Parathyroid adenoma (tissue), 2 donors: ENCODE data around the gene DLG5.

Source experiments
- H2AFZ ChIP-seq: fragments of 300-600 bp; sonication (generic); one replicate; pipeline ENCODE4 v1.7.0; 2017; ENCODE audit warnings: antibody characterized with exemption, mild to moderate bottlenecking
- H3K27ac ChIP-seq: fragments of 300-600 bp; sonication (generic); one replicate; pipeline ENCODE4 v1.7.0; 2017
- H3K27me3 ChIP-seq: fragments of 300-600 bp; sonication (generic); one replicate; pipeline ENCODE4 v1.7.0; 2017; ENCODE audit warnings: low read length; ENCODE audit not compliant: control insufficient read depth, insufficient read depth
- H3K36me3 ChIP-seq: fragments of 300-600 bp; sonication (generic); one replicate; pipeline ENCODE4 v1.7.0; 2017; ENCODE audit warnings: low read length; ENCODE audit not compliant: control insufficient read depth, insufficient read depth
- H3K4me1 ChIP-seq: fragments of 300-600 bp; sonication (generic); one replicate; pipeline ENCODE4 v1.7.0; 2017; ENCODE audit warnings: control low read depth
- H3K4me2 ChIP-seq: fragments of 300-600 bp; sonication (generic); one replicate; pipeline ENCODE4 v1.7.0; 2017; ENCODE audit warnings: low read length
- H3K4me3 ChIP-seq: fragments of 300-600 bp; sonication (generic); one replicate; pipeline ENCODE4 v1.7.0; 2017; ENCODE audit warnings: low read depth, low read length
- H3K79me2 ChIP-seq: fragments of 300-600 bp; sonication (generic); one replicate; pipeline ENCODE4 v1.7.0; 2017; ENCODE audit warnings: control low read depth
- H3K9ac ChIP-seq: fragments of 300-600 bp; sonication (generic); one replicate; pipeline ENCODE4 v1.7.0; 2017; ENCODE audit warnings: mild to moderate bottlenecking
- H3K9me3 ChIP-seq: fragments of 300-600 bp; sonication (generic); one replicate; pipeline ENCODE4 v1.7.0; 2017; ENCODE audit warnings: low read length; ENCODE audit not compliant: control insufficient read depth
- TF ChIP-seq, protein P1 (sequence below): fragments of 300-600 bp; sonication (generic); IDR thresholded peaks from one replicate; pipeline ENCODE4 v1.7.0; 2017; ENCODE audit warnings: antibody characterized with exemption, mild to moderate bottlenecking
- donor health status: primary hyperparathyroidism.

Gene DLG5

DNA sequence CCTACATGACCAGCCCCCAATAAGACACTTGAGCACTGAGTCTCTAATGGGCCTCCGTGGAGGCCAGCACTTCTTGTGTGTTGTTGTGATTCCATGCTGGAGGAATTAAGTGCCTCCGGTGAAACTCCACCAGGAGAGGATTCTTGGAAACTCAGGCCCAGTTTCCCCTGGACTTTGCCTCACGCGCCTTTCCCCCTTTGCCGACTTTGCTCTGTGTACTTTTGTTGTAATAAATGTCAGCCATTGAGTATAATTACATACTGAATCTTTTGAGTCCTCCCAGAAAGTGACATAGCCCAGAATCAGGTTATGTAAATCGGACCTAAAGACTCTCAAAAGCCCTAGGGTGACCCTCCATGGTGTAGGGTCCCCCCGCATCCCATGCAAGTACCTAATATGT, 82.4 kb downstream of the DLG5 start:
- H3K4me1 ChIP-seq, result peaks cover 15% of the 10 kb centered on the region
- H3K27me3 ChIP-seq, result no peaks in the 10 kb centered on the region
- no peak overlapping the region for H3K9ac ChIP-seq
- no peaks in the 10 kb centered on the region for H3K36me3 ChIP-seq
- H3K4me2 ChIP-seq, result no peak overlapping the region
- no peak overlapping the region for H3K27ac ChIP-seq
- H3K4me3 ChIP-seq, result no peak overlapping the region
- no peaks in the 10 kb centered on the region for H3K9me3 ChIP-seq
- TF ChIP-seq, protein P1, sequence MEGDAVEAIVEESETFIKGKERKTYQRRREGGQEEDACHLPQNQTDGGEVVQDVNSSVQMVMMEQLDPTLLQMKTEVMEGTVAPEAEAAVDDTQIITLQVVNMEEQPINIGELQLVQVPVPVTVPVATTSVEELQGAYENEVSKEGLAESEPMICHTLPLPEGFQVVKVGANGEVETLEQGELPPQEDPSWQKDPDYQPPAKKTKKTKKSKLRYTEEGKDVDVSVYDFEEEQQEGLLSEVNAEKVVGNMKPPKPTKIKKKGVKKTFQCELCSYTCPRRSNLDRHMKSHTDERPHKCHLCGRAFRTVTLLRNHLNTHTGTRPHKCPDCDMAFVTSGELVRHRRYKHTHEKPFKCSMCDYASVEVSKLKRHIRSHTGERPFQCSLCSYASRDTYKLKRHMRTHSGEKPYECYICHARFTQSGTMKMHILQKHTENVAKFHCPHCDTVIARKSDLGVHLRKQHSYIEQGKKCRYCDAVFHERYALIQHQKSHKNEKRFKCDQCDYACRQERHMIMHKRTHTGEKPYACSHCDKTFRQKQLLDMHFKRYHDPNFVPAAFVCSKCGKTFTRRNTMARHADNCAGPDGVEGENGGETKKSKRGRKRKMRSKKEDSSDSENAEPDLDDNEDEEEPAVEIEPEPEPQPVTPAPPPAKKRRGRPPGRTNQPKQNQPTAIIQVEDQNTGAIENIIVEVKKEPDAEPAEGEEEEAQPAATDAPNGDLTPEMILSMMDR, result no peak
- H2AFZ ChIP-seq, result no peak overlapping the region
- peaks cover 69% of the 10 kb centered on the region for H3K79me2 ChIP-seq

DNA sequence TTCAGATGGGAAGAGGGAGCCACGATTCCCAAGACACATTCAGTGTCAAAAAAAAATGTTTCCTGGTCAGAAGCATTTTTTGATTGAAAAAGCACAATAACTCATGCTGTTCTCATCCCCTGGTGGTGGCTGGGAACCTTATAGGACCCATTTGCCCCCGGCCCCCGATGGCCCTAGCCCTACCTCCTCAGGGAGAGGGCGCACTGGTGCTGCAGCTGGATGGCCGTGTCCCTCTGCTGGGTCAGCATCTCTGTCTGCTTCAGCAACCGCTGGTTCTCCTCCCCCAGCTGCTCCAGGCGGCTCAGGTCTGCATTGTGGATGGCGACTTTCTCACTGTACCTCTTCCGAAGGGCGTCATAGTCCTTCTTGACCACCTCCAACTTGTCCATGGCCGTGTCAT, 83.3 kb downstream of the DLG5 start:
- H3K79me2 ChIP-seq, result peaks cover 74% of the 10 kb centered on the region
- H3K27me3 ChIP-seq, result no peaks in the 10 kb centered on the region
- TF ChIP-seq, protein P1, result no peak
- H3K4me1 ChIP-seq, result peaks cover 13% of the 10 kb centered on the region
- H3K36me3 ChIP-seq, result no peaks in the 10 kb centered on the region
- no peak overlapping the region for H3K4me2 ChIP-seq
- no peak overlapping the region for H2AFZ ChIP-seq
- H3K27ac ChIP-seq, result no peak overlapping the region
- H3K4me3 ChIP-seq, result no peak overlapping the region
- H3K9ac ChIP-seq, result no peak overlapping the region
- H3K9me3 ChIP-seq, result no peaks in the 10 kb centered on the region

DNA sequence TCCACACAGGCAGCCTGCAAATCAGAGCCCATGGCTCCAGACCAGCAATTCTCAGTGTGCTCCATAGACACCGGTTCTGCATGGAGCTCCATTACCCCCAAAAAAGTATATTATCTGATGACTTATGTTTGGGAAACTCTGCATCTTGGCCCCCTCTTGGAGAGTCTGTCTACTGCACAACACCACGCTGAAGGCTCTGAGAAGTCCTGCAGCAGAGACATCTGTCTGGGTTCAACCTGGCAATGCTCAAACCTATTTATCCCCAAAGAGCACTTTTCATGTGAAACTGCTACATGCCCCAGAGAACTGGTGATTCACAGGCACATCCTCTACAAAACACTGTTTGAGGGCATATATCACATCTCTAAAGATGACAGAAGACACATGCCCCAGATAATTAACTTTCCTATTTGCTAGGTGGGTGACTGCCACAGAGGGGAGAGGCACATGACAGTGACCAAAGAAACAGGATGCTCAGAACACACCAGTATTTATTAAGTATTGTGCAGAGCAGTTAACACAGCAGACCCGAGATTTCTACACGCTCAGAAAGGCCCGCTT, 83.8 kb downstream of the DLG5 start:
- Histone ChIP-seq H3K27me3 (no peaks in the 10 kb centered on the region), H3K9me3 (no peaks in the 10 kb centered on the region), H3K27ac (no peak overlapping the region), H3K4me3 (no peak overlapping the region), H3K36me3 (no peaks in the 10 kb centered on the region), H3K9ac (peak overlapping the region; percentile 22), H3K4me1 (peaks cover 12% of the 10 kb centered on the region), H3K4me2 (no peak overlapping the region), H2AFZ (no peak overlapping the region), H3K79me2 (peaks cover 76% of the 10 kb centered on the region)
- TF ChIP-seq, protein P1, result no peak

DNA sequence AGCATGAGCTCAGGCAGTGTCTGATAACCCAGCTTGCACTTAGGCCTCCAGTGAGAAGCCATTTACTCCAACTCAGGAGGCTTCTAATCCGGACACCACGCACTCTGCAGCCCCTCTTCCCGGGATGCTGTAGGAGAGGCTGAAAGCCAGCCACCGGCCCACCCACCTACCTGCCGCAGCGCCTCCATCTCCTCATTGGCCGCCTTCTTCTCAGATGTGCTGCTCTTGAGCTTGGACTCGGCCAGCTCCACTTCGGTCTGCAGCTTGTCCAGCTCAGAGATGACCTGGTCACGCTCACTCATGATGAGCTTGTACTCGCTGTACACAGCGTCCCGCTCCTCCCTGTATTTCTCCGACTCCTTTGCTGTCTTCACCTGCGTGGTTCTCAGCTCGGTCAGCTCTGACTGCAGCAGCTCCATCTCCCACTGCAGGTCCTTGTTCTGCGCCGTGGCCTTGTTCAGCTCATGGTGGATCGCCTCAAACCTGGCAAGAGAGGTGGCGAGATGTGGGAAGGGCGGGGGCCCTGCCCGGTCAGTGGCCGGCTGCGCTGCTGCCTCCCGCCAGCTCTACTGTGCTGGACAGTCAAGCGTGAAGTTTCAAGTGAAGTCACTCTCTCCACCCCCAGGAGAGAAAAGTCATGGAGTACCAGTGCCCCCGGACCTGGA, 84.7 kb downstream of the DLG5 start:
- no peak overlapping the region for H3K4me3 ChIP-seq
- no peak overlapping the region for H3K27ac ChIP-seq
- H3K4me2 ChIP-seq, result no peak overlapping the region
- TF ChIP-seq, protein P1, result no peak
- no peaks in the 10 kb centered on the region for H3K36me3 ChIP-seq
- H3K9ac ChIP-seq, result no peak overlapping the region
- H3K79me2 ChIP-seq, result peaks cover 72% of the 10 kb centered on the region
- peaks cover 3% of the 10 kb centered on the region for H3K4me1 ChIP-seq
- no peaks in the 10 kb centered on the region for H3K9me3 ChIP-seq
- H2AFZ ChIP-seq, result no peak overlapping the region
- no peaks in the 10 kb centered on the region for H3K27me3 ChIP-seq

DNA sequence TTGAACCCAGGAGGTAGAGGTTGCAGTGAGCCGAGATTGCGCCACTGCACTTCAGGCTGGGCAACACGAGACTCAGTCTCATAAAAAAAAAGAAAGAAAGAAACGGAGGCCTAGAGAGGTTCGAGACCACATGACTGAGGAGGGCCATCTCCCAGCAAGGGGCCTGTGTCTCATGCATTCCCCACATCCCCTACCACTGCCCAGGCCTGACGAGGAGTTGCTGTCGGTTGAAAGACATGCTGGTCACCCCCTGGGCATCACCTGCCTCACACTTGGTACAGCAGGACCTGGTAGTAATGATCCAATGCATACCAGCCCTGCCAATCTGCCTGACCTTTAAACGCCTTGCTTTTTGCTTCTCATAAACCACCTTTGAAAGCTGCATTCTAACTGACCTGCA, 85.9 kb downstream of the DLG5 start:
- H3K4me2 ChIP-seq, result no peak overlapping the region
- no peak overlapping the region for H3K27ac ChIP-seq
- H3K4me1 ChIP-seq, result peaks cover 9% of the 10 kb centered on the region
- no peaks in the 10 kb centered on the region for H3K36me3 ChIP-seq
- H3K9me3 ChIP-seq, result no peaks in the 10 kb centered on the region
- TF ChIP-seq, protein P1, result no peak
- H3K27me3 ChIP-seq, result no peaks in the 10 kb centered on the region
- peaks cover 72% of the 10 kb centered on the region for H3K79me2 ChIP-seq
- no peak overlapping the region for H3K4me3 ChIP-seq
- no peak overlapping the region for H3K9ac ChIP-seq
- no peak overlapping the region for H2AFZ ChIP-seq
